Activated naive CD8-positive, alpha-beta T cell treated with anti-CD3 and anti-CD28 coated beads, Interleukin-2, amount 10 ng/mL, durations not matched to agents 7 days and 5 days (primary cell): ENCODE results near the gene SAMD4A. TPM values are rescaled to one million over a fixed set of nuclear protein-coding genes. Genes with fewer than 3 reads are reported as not detected.
"Not testable (repeated sequence)": the region's sequence is repeated elsewhere in the genome, so short reads cannot be mapped to it uniquely, and the experiment has no call there.

Experiments used
- ATAC-seq: fragments of 150-1000 bp; cut with Tn5 transposase; one replicate; pipeline ENCODE4 v1.10.0; 2021; ENCODE audit warnings: low read depth, moderate library complexity
- POLR2A ChIA-PET: fragments of 350-600 bp; sonication (Branson Sonifier 250); formaldehyde crosslinking; loops from one replicate; lab custom pipeline; 2021; ENCODE audit warnings: antibody characterized with exemption; lab: Charles Lee
- DNase-seq: peaks from one replicate; pipeline ENCODE4 v3.0.0; 2021
- H3K27ac Mint-ChIP-seq: one replicate; pipeline ENCODE4 v1.8.0; 2022; ENCODE audit warnings: mild to moderate bottlenecking, mixed read lengths
- H3K27me3 Mint-ChIP-seq: one replicate; pipeline ENCODE4 v1.8.0; 2022; ENCODE audit warnings: mild to moderate bottlenecking, moderate library complexity, mixed read lengths
- H3K36me3 Mint-ChIP-seq: one replicate; pipeline ENCODE4 v1.8.0; 2021; ENCODE audit warnings: mild to moderate bottlenecking, mixed read lengths
- H3K4me1 Mint-ChIP-seq: one replicate; pipeline ENCODE4 v1.8.0; 2021; ENCODE audit warnings: mixed read lengths
- H3K4me3 Mint-ChIP-seq: one replicate; pipeline ENCODE4 v1.8.0; 2022; ENCODE audit warnings: mild to moderate bottlenecking, moderate library complexity, mixed read lengths
- H3K9me3 Mint-ChIP-seq: one replicate; pipeline ENCODE4 v1.8.0; 2021; ENCODE audit warnings: mixed read lengths
- total RNA-seq, 2 experiments: library from RNA; stranded (reverse); gene quantifications; one replicate each; pipeline ENCODE4 v1.2.3, GENCODE V29; 2021

Gene SAMD4A
- total RNA-seq, 2 experiments from 2014 or later: 2.6 to 2.7 TPM

DNA sequence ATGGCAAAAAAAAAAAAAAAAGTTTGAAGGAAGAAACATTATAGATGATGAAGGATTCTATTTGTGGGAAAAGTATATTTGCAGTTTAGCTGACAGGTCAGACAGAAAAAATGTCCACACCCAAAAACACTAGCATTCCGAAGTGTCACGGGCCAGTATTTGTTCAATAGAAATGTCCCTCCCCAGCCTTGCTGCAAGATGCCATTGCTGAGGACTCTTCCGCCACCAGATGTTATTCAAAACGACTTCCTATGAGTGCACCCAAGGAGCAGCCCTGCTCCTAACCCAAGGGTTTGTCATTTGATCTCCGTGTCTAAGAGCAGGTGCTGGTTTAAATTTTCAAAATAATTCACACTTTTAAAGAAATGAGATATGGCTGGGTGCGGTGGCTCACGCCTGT is 172.6 kb downstream of the SAMD4A start:
- H3K9me3 Mint-ChIP-seq: no peaks in the 10 kb centered on the region
- H3K4me3 Mint-ChIP-seq: no peak overlapping the region
- DNase-seq (no peak), ATAC-seq (no peak)
- H3K27ac Mint-ChIP-seq: no peak overlapping the region
- no peaks in the 10 kb centered on the region for H3K27me3 Mint-ChIP-seq
- H3K4me1 Mint-ChIP-seq: peaks cover 72% of the 10 kb centered on the region
- peaks cover 13% of the 10 kb centered on the region for H3K36me3 Mint-ChIP-seq
- POLR2A ChIA-PET: interaction anchor here (0.7 kb wide), 1 partner anchor 114 kb away, joined by 5 read pairs; no protein-coding TSS in a partner anchor

DNA sequence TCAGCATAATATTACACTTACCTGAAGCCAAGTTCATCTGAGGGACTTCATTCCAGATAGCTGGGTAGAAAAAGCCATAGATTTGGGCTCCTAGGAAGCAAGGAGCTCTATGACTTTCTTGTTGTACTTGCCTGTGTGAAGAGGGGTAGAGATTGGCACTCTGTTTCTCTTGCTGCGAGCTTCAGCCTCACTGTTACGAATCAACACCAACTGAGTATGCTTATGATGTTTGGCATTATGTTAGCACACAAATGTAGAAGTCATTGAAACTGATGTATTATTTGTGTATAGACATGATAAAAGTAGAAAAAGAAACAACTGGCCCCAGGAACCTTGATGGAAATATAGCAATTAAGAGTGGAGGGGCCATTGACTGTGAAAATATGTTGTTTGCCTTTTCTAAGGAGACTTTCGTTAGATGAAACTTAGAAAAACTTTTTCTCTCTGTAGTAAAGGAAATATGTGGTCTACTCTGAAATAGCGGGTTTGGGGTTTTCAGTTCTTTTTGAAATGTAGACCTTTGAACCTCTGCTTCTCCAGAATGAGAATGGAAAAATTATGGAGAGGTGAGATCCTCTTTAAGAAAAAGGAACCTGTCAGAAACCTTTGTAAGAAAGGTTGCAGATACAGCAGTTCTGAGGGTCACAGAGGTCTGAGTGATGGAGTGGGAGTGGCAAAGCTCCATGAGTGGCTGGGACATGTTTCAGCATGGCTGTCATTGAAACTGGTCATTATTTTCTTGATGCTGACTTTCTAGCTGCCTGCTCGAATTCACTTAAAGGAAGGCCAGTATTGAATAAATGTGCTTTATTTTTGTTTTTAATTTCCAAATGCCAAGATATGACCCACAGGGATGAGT is 175.8 kb downstream of the SAMD4A start:
- peak; percentile 67 for ATAC-seq

DNA sequence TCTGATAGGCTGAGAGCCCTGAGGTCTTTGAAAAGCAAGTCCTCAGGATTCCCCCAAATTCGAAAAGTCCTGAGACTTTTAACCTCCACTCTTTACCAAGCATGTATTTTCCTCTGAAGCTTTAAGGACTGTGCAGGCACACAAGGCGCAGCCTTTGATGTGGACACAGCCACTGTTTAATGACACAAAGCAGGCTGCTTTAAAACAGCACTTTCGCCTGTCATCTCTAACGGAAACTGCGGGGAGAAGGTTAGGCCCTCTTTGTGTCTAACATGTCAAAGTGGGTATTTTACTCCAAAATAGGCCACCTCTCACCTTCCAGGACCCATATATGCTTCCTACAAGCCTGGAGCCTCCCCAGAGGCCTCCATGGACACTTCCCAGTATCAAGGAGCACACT is 176.5 kb downstream of the SAMD4A start:
- ATAC-seq: peak; percentile 31
- H3K4me1 Mint-ChIP-seq: peaks cover 61% of the 10 kb centered on the region
- no peaks in the 10 kb centered on the region for H3K27me3 Mint-ChIP-seq
- H3K36me3 Mint-ChIP-seq: peaks cover 20% of the 10 kb centered on the region
- POLR2A ChIA-PET: interaction anchor here (0.6 to 2.2 kb wide), 4 partner anchors 9 to 196 kb away, joined by 3 to 7 read pairs (median 4); no protein-coding TSS in a partner anchor
- no peak for DNase-seq
- peak overlapping the region; percentile 90 for H3K27ac Mint-ChIP-seq
- H3K4me3 Mint-ChIP-seq: peak overlapping the region; percentile 70
- H3K9me3 Mint-ChIP-seq: no peaks in the 10 kb centered on the region

More for the DNA sequence above, 175.8 kb downstream of the SAMD4A start:
- H3K4me1 Mint-ChIP-seq: peaks cover 67% of the 10 kb centered on the region
- no peaks in the 10 kb centered on the region for H3K9me3 Mint-ChIP-seq
- H3K27ac Mint-ChIP-seq: peak overlapping the region; percentile 90
- no peaks in the 10 kb centered on the region for H3K27me3 Mint-ChIP-seq
- no peak for DNase-seq
- H3K36me3 Mint-ChIP-seq: peaks cover 20% of the 10 kb centered on the region
- H3K4me3 Mint-ChIP-seq: peak overlapping the region; percentile 70
- POLR2A ChIA-PET: interaction anchor here (1.0 to 2.2 kb wide), 3 partner anchors 8 to 32 kb away, joined by 3 to 7 read pairs (median 5); no protein-coding TSS in a partner anchor

DNA sequence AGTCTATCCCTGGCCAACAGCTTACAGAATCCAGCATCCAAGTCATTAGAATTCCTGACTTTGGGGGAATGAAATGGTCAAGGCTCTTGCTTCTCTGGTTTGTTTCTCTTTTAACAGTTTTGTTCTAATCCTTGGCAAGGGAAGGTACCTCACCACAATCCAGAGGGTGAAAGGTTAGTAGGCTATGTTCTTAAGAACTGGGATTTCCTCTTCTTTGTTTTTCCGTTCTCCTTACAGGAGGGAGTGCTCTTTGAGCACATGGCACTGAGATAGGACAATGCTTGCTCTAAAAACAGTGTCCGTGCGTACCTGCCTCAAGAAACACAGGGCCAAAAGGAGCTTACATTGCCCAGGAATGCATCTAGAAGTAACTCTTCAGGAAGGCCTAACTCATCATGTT is 179.1 kb downstream of the SAMD4A start:
- Mint-ChIP-seq H3K9me3 (no peaks in the 10 kb centered on the region), H3K4me1 (peaks cover 43% of the 10 kb centered on the region), H3K36me3 (peaks cover 11% of the 10 kb centered on the region), H3K4me3 (no peak overlapping the region), H3K27ac (no peak overlapping the region), H3K27me3 (no peaks in the 10 kb centered on the region)
- DNase-seq: no peak
- no peak for ATAC-seq
- POLR2A ChIA-PET: no interaction called here

DNA sequence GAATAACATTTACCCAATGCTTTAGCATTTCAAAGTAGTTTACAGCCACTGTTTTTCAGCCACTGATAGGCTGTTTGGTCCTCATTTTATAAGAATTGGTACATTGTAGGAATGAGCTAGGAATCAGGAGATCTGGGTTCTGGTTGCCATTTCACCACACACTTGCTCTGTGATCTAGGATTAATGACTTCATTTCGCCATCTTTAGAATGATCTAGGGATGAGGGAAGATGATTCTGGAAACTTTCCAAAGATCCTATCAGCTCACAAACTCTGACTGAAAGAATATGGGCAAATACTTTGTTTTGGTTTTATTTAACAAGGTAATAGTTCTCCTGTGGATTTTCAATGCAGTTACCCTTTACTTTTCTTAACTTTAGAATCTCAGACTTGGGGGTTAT is 180.7 kb downstream of the SAMD4A start:
- peaks cover 10% of the 10 kb centered on the region for H3K36me3 Mint-ChIP-seq
- H3K9me3 Mint-ChIP-seq: no peaks in the 10 kb centered on the region
- peaks cover 29% of the 10 kb centered on the region for H3K4me1 Mint-ChIP-seq
- no peak overlapping the region for H3K27ac Mint-ChIP-seq
- H3K4me3 Mint-ChIP-seq: no peak overlapping the region
- H3K27me3 Mint-ChIP-seq: no peaks in the 10 kb centered on the region
- no peak for ATAC-seq
- POLR2A ChIA-PET: interaction anchor here (1.3 kb wide), 1 partner anchor 10 kb away, joined by 5 read pairs; no protein-coding TSS in a partner anchor
- no peak for DNase-seq

DNA sequence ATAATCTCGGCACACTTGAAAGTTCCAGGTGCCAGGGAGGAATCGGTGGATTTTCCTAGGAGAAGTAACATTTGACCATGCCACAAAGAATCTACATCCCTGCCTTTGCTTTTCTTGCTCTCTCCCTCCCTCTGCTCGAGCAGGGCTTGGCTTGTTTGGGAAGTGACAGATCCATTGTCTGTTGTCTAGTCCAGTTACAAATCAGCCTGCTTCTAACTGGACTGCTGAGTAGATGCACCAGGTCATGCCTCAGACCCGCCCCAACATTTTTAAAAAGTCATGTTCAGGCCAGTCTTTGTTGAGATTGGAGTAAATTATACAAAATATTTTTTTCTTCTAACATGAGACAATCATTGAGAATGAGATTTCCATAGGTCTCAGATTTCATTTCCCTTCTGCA is 182.3 kb downstream of the SAMD4A start:
- H3K4me1 Mint-ChIP-seq: peaks cover 13% of the 10 kb centered on the region
- POLR2A ChIA-PET: no interaction called here
- H3K27ac Mint-ChIP-seq: no peak overlapping the region
- H3K9me3 Mint-ChIP-seq: no peaks in the 10 kb centered on the region
- H3K36me3 Mint-ChIP-seq: peaks cover 10% of the 10 kb centered on the region
- H3K27me3 Mint-ChIP-seq: no peaks in the 10 kb centered on the region
- DNase-seq (no peak), ATAC-seq (no peak)
- no peak overlapping the region for H3K4me3 Mint-ChIP-seq

DNA sequence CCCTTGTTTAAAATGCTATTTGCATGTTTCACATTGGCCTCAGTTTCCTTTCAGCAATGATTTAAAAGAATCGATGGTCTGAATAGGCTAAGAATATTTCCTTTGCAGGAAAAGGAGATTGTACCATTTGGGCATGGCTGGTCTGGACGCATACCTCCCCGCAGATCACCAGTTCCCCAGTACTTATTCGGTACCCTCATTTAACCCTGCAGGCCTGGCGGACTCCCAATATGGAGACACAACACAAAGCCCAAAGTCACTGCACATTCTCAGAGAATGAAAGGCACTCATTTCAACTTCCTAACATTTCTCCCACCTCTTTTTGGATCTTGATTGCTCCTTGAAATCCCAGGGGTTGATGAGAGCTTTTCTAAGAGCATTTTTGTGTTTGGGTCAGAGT is 182.8 kb downstream of the SAMD4A start:
- POLR2A ChIA-PET: no interaction called here
- ATAC-seq: no peak
- no peak for DNase-seq
- no peak overlapping the region for H3K27ac Mint-ChIP-seq
- no peak overlapping the region for H3K4me3 Mint-ChIP-seq
- no peaks in the 10 kb centered on the region for H3K9me3 Mint-ChIP-seq
- H3K36me3 Mint-ChIP-seq: peaks cover 7% of the 10 kb centered on the region
- H3K4me1 Mint-ChIP-seq: peaks cover 8% of the 10 kb centered on the region
- H3K27me3 Mint-ChIP-seq: no peaks in the 10 kb centered on the region

DNA sequence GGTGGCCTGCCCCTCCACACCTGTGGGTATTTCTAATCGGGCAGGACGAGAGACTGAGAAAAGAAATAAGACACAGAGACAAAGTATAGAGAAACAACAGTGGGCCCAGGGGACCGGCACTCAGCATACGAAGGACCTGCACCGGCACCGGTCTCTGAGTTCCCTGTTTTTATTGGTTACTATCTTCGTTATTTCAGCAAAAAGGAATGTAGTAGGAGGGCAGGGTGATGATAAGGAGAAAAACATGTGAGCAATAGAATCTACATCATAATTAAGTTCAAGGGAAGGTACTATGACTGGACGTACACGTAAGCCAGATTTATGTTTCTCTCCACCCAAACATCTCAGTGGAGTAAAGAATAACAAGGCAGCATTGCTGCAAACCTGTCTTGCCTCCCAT is 185.7 kb downstream of the SAMD4A start:
- H3K4me3 Mint-ChIP-seq, H3K27ac Mint-ChIP-seq, DNase-seq, H3K36me3 Mint-ChIP-seq, H3K27me3 Mint-ChIP-seq, POLR2A ChIA-PET, H3K9me3 Mint-ChIP-seq, ATAC-seq: not testable (repeated sequence)
- peaks cover 19% of the 10 kb centered on the region for H3K4me1 Mint-ChIP-seq

DNA sequence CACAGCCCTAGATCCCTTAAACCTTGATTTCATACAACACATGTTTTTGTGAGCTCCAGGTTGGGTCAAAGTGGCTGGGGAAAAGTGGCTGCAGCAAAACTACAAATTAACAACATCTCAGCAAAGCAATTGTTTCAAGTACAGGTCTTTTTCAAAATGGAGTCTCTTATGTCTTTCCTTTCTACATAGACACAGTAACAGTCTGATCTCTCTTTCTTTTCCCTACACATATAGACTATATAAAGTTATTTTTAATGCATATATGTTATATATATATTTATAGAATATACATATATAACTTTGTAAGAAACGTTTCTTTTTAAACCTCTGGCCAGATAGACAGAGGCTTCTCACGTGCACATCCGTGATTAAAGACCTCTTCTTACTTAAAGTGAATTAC is 186.5 kb downstream of the SAMD4A start:
- H3K4me3 Mint-ChIP-seq, POLR2A ChIA-PET, ATAC-seq, DNase-seq, H3K27me3 Mint-ChIP-seq, H3K9me3 Mint-ChIP-seq, H3K36me3 Mint-ChIP-seq, H3K27ac Mint-ChIP-seq: not testable (repeated sequence)
- H3K4me1 Mint-ChIP-seq: peaks cover 25% of the 10 kb centered on the region

DNA sequence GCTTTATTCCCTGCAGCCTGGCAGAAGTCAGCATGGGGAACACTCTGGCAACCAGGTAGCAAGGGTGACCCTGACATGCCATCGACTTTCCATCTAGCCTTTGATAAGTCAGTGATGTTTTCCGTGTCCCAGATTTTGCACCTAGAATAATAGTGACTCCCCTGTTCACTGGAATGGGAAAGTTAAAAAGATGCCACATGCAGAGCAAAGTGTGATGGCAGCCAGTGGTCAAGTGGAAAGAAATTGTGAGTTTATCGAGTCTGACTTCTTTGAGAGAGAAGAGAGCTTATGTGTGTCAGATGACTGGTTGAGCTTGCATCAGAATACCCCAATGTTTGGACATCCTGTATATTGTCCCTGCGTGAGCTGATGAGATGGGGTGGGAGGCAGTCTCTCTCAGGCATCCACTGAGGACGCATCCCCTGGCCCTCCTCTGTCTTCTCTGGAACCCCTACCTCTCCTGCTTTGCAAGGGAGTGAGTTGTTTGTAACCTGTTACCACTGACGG is 187.2 kb downstream of the SAMD4A start:
- Mint-ChIP-seq H3K36me3 (no peaks in the 10 kb centered on the region), H3K4me1 (peaks cover 25% of the 10 kb centered on the region), H3K9me3 (no peaks in the 10 kb centered on the region), H3K27me3 (peaks cover 7% of the 10 kb centered on the region), H3K27ac (no peak overlapping the region), H3K4me3 (no peak overlapping the region)
- ATAC-seq (no peak), DNase-seq (no peak)
- POLR2A ChIA-PET: no interaction called here

DNA sequence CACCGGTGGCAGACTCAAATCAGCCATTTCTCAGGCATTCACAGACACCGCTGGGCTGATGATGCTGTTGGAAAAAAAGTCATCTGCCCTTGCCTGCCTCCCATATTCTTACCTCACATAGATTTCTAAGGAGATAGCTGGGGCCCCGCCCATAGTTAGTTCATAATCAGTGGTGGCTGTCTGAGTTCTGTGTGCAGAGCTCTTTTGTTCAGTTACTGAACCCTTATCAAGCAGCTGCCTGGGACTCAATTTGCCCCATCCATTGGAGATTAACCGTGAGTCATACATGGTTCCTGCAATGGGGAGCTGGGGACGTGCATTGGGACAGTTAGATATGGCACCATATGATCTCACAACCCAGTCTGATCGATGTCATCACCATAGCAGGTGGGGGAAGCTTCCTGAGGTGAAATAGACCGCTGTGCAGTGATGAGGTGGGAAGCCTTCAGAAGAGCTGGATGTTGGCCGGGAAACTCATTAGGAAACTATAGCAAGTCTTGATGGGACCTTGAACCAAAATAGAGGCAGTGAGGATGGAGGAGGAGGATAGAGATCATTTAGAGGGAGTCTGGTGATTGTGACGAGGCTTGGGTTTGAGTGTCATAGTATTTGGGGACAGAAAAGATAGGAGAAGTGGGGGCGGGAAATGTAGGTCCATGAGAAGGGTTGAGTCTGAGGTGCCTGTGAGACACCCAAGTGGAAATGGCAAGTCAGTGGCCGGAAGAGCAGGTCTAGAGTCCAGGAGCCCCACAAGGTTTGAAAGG is 187.9 kb downstream of the SAMD4A start:
- no peak overlapping the region for H3K4me3 Mint-ChIP-seq
- DNase-seq: no peak
- H3K27me3 Mint-ChIP-seq: peaks cover 7% of the 10 kb centered on the region
- H3K4me1 Mint-ChIP-seq: peaks cover 25% of the 10 kb centered on the region
- ATAC-seq: no peak
- no peaks in the 10 kb centered on the region for H3K36me3 Mint-ChIP-seq
- POLR2A ChIA-PET: no interaction called here
- no peak overlapping the region for H3K27ac Mint-ChIP-seq
- no peaks in the 10 kb centered on the region for H3K9me3 Mint-ChIP-seq

DNA sequence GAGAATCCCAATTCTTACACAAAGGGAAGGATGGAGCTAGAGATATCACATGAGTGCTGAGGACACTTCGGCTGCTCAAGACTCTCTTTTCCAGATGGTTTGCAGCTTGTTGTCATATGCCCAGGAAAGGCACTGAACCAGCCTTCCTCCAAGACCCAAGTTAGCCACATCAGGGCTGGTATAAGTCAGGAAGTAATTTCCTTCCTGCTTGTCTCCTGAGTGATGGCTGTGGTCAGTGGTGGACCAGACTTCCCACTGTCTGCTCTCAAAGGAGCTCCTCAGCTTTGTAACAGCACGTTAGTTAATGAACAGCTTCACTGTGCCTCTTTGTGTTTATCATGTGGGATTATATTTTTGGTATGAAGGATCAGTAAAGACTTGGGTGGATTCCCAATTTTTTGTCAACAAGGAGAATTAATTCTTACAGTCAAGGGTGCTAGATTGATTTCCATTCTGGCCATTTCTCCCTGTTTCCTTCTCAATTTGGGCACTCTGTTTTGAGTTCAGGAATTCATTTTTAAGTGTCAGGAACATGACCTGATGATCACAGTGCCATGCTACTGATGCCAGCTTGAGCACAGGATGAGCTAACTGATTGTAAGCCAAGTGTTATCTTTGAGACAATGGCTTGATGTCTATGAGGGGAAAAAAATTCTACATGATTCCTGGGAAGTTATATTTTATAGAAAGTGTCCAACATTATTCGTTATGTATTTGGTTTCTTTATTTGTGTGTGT is 189.9 kb downstream of the SAMD4A start:
- Mint-ChIP-seq H3K4me1 (peaks cover 25% of the 10 kb centered on the region), H3K9me3 (no peaks in the 10 kb centered on the region), H3K27me3 (peaks cover 7% of the 10 kb centered on the region), H3K27ac (no peak overlapping the region), H3K36me3 (peaks cover 1% of the 10 kb centered on the region), H3K4me3 (peak overlapping the region; percentile 12)
- POLR2A ChIA-PET: interaction anchor here (1.0 to 1.6 kb wide), 4 partner anchors 9 to 191 kb away, joined by 4 to 7 read pairs (median 6); partner anchors contain the start of gene SAMD4A
- DNase-seq (no peak), ATAC-seq (no peak)
